Glomerular visceral epithelial cell (primary cell): ENCODE data around the gene LHFPL6.
A peak's percentile ranks its signal among the peaks of the same experiment; 100 is the strongest.

Experiments
- DNase-seq: peaks from one replicate; pipeline ENCODE4 v3.0.0-alpha.2; 2016; ENCODE audit errors: extremely low spot score

The LHFPL6 gene

DNA sequence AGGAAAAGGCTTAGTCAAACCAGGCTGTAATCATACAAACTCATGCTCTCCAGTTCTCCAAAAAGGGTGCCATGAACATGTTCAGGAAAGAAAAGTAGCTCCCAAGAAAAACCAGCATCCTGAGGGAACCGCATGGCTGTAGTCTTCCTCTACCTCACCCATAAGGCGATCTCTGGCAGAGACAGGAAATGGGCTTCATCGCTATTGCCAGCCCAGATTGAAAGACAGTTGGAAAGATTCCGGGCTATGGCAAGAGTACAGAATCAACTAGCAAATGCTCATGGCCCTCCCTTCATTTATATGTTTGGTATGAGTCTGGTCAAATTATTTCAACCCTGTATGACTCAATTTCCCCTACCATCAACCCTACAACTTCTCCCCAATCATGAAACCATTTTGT lies 140.1 kb downstream of the LHFPL6 start:
- DNase-seq: no peak

DNA sequence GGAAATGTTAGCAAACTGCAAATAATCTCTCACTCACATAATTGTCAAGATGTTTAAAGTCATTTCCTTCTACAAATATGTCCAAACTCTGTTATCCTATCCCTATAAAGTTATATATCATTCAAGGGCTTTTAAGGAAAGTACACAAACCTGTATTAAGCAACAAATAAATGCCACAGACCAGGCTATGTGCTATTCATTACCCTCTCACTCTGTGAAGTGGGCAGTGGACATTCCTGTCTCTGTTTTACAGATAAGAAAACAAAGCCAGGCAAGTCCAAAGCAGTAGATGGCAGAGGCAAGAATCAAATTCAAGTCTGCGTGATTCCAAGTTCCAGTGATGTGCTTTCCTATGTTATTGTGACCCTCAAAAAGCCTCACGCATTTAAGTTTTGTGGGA lies 140.6 kb downstream of the LHFPL6 start:
- DNase-seq: no peak

DNA sequence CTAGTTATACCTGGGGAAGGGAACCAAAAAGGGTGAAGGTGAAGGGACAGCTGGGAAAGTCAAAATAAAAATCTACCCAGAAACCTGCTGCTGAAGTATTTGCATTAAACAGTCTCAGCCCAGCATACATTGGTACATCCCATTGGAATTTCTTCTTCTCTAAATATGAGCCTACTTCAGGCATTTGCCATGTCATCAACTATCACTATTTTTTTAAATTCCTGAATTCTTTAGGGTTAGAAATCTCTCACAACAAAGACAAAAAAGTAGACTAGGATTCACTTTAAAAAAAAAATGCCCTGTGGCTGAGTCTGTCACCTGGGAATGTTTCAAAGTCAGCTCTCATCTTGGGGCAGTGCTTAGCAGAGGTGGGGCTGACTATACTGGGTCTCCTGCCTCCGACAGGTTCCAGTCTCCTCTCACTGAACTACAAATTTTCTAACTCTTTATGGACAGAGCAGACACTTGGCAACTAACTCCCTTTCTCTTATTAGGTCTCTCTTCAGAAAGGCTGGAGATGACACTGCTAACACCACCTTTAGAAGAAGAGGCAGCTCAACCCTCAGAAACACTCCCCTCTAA lies 141.2 kb downstream of the LHFPL6 start:
- no peak for DNase-seq

DNA sequence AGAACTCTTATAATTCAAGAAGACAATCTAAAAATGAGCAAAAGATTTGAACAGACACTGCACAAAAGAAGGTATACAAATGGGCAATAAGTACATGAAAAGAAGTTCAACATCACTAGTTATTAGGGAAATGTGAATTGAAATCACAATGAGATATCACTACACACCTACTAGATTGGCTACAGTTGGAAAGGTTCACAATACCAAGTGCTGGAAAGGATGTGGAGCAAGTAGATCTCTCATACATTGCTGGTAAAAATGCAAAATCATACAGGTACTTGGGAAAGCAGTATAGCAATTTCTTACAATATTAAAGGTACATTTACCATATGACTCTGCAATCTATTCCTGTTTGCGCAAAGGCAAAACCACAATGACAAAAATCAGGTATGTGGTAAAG lies 145.7 kb downstream of the LHFPL6 start:
- no peak for DNase-seq

DNA sequence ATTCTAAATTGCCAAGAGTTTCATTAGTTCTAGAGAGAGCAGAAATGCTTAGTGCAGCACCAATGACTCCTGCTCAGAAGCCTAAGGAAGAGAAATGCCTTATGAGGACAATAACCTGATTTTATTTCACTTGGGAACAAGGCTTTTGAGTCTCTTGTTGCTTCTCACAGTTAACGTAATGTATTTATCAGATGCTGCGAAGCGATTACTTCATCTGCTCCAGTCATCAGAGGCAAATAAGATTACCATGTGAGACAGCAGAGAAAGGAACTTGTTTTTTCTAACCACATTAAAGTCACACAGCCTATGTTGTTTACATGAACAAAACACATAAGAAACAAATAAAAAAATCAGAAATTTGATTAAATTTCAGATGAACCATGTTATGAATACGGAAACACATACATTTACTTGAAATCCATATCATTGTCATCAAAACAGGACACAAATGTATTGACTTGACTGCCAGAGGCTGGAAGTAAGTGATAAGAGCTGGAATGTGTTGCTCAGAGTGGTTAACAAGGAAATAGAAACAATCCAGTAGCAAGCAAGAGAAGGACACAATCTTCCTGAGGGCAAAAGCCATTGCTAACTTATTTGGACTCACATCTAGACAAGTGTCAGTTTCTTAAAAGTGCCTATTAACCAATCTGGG lies 147.3 kb downstream of the LHFPL6 start:
- no peak for DNase-seq

DNA sequence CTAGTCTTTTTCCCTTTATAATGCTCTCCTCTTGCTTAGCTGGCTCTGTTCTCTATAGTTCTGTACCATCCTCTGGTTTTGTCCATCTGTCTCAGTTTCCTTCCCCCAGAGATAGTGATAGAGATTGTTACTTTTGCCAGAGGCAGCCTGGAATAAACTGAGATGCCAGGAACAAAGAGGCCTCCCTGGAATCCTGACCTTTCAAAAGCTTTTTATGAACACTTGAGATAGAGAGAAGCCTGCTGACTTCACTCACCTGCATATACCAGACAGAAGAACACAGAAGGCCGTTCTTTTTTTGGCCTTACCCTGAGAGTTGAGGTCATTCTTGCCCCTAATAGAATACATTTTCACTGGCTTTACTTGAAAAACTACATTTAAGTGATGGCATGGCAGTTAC lies 150.2 kb downstream of the LHFPL6 start:
- no peak for DNase-seq

DNA sequence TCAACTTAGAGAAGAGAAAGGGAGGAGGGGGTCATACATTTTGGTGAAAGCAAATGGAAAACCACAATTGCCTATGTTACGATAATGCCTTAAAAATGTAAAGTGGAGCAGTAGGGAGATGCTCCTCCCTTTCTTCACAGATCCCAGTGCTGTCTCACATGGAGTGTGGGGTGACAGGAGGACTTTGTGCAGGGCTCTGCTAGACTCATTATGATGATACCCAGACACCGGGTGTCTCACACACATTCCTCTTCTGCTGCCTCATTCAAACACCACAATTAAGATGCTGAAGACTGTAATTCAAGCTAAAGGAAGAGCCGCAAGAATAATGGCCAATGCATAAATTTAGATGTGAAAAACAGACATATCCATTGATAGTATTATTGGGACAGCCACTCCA lies 150.6 kb downstream of the LHFPL6 start:
- DNase-seq: no peak

DNA sequence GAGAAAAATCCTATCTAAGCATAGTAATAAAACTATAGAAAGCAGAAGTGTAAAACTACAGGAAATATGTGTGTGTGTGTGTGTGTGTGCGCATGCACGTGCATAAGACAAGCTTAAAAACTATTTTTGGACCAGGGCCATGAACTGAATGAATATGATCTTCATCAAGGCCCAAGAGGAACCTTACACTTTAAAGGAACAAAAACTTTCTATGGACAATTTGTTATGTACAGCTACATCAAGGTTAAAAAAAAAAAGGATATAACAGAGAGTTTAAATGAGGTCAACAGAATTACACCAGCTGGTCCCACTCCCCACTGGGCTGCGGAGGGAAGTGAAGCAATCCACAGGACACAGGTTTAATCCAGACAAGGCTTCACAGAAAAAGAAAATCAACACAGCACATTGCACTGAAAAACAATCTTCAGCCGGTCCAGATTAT lies 151.1 kb downstream of the LHFPL6 start:
- no peak for DNase-seq

DNA sequence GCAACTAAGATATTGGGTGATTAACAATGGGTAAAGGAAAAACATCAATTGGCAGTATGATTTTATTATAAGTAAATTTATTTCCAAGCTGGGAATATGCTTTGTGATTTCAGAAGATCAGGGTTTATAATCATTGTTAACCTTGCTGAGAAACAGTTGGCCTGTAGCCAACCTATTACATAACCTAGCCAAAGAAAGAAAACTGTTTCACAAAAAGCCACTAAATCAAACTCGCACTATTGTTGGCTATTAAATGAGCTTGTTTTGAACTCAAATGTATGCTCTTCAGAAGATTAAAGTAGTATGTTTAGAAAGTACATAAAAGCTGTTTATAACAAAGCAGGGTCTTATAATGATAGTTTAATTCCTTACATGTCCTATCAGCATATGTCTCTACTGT lies 151.7 kb downstream of the LHFPL6 start:
- peak; percentile 3 for DNase-seq

DNA sequence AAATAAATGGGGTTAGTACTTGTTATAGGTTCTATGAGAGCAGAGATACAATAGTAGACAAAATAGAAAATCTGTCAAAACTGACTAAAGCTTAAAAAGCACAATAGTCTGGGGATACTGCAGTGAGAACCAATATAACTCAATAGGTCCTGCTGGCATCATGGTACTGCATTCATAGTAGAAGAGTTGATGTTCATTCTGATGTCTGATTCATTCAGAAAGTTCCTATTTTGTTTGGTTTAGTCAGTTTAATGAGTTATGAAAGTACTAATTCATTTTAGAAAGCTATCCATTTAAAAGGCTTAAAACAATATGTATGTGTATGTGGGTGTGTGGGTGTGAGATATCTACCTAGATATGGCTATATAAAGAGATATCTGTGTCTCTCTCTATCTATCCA lies 152.8 kb downstream of the LHFPL6 start:
- DNase-seq: no peak

DNA sequence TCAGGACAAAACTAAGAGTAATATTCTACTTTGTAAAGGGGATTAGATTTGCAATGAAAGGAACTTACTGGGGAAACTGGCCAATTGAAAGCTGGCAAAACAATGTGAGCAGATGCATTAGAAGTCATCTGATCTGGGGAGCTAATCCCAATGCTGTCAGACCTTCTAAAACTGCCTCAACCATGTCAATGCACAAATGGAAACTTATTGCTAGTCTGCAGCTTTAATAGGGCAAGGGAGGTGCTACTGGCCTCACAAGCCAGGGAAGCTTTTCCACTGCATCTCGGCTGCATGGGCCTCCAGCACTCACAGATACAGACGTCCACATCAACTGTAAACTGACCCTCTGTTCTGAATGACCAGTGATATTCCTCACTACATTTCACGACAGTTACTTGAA lies 154.2 kb downstream of the LHFPL6 start:
- DNase-seq: no peak

DNA sequence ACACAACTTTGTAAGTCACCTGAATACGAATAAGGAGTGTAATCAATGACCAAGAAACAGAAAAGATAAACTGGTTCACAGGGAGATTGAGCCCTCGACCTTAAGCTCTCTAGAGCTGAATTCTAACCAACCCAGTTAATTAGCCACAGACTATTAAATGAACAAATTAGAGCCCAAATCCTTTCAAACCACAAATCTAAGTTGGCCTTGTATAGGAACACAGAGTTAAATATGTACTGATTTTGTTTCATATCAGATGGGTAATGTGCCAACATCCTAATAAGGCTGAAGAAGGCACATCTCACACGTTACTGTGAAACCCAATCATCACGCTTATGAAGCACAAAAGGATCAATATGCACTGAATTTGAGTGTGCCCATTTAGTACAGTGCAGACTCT lies 156.1 kb downstream of the LHFPL6 start:
- DNase-seq: no peak

DNA sequence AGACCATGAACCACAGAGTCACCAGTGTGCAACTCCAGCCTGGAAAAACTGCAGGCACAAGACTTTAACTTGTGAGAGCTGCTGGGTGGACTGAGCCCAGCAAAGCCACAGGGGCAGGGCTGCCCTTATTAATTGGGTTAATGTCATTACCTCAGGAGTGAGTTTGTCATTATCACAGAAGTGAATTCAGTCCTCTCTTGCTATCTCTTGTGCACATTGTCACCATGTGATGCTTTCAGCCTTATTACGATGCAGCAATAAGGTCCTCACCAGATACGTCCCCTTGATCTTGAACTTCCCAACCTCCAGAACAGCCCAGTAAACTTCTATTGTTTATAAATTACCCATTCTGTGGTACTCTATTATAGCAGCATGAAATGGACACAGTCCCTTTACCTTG lies 158.1 kb downstream of the LHFPL6 start:
- no peak for DNase-seq

DNA sequence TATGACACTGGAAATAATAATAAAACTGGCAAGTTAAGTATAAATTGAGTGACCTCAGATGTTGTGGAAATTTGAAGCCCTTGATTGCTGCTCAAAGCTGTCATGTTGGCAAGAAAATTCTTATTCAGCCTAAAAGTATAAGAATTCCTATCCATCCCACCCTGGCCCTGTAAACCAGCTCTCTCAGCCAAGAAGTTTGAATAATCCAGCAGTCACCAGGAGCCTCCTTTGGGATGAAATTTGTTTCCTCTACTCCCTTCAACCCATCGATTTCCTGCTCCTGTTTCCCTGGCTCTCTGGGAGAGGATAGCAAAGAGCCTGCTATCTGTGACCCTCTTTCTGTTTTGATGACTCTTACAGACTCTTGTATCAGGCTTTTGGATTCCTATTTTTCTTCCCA lies 169.3 kb downstream of the LHFPL6 start:
- no peak for DNase-seq

DNA sequence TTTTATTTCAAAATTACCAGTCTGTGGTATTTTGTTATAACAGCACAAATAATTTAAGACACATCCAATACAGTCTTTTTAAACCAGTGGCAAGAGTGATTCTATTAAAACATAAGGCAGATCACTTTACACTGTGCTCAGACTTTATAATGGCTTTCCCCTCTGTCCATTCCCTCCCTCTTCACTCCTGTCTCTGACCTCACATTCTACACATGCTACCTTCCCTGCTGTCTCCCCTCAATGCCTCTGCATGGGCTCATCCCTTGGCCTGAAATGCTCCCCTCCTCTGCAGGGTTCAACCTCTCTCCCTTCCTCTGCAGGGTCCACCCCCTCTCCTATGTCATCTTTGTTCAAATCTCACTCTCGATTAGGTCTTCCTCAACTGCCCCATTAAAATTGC lies 170.8 kb downstream of the LHFPL6 start:
- no peak for DNase-seq

DNA sequence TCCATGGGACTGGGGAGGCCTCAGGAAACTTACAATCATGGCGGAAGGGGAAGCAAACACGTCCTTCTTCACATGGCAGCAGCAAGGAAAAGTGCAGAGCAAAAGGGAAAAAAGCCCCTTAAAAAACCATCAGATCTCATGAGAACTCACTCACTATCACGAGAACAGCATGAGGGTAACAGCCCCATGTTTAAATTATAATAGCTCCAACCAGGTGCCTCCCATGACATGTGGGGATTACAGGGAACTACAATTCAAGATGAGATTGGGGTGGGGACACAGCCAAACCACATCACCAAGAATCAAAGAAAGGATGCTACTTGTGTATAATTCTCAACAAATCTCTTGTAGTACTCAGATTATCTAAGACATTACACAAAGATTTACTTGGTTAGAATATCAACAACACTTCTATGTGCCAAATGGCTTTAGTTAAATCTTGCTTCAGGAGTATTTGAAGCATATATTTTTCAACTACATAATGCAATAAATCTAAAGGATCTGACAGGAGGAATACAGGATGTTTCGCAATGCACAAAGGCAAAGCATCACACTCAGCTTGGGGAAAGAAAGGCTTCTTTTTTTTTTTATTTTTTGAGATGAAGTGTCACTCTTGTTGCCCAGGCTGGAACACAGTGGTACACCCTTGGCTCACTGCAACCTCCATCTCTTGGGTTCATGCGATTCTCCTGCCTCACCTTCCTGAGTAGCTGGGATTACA lies 180.0 kb downstream of the LHFPL6 start:
- no peak for DNase-seq

DNA sequence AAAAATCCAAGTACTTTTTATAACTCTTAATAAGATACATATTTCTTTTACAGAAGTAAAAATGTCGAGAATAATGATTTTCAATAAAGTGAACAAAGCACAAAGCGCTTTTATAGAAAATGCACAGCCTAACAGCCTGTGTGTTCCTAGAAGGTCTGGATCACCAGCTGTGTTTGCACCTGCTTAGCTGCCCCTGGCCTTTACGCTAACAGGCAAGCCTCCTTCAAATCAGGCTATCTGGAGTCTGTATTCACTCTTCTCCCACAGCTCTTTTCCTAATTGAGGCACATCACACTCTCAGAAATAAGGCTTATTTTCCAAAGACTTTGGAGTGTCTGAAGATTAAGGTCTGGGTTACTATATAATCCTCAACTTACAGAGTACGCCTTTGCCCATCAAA lies 183.1 kb downstream of the LHFPL6 start:
- DNase-seq: no peak

DNA sequence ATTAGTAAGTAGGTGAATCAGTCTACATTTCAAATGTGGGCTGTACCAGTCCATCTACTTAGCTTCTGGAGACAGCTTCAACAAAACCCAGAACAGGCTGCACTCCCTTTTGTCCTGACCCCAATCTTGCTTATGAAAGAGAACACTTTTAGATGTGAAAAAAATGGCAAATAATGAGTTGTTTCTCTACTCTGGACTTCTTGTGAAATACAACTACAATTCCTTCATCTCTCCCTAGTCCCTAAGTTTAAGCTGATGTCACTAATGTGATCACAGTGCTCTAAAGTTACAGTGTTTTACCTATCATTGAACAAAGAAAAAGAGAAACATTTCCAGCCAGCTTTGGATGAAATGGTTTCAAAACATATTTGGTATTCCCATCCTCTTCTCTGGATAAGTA lies 183.9 kb downstream of the LHFPL6 start:
- no peak for DNase-seq

DNA sequence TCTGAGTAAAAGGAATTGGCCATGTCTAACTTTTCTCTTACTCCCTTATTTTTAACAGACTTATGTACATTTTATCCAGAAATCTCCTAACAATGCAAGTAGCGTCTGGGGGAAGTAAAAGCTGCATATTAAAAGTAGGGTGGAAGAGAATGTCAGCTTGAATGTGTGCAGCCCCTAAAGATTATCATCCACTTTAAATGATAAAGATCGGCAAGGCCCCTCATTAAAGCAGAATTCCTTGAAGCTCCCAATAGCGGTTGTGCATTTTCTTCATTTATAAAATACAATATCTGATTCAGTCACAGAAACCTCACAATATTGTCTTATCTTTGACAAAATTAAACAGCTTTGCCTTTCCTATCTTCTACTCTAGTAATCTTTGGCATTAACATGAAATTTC lies 184.6 kb downstream of the LHFPL6 start:
- DNase-seq: no peak

DNA sequence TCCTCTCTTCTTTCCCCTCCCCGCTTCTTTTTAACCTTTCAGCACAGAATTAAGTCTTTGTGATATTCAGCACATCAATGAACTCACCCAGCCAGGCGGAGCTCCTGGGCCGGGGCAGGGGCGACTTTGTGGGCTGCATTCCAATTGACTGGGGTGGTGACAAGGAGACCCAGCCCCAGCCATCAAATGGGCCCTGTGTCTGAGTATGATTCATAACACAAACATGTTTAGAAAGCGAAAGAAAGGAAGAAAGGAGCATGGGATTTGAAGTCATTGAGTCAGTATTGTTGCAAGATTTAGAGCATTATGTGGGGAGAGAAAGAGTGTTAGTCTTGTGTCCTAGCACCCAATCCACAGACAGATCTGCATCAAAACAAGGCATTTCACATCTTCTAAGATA lies 185.3 kb downstream of the LHFPL6 start:
- DNase-seq: peak; percentile 61

DNA sequence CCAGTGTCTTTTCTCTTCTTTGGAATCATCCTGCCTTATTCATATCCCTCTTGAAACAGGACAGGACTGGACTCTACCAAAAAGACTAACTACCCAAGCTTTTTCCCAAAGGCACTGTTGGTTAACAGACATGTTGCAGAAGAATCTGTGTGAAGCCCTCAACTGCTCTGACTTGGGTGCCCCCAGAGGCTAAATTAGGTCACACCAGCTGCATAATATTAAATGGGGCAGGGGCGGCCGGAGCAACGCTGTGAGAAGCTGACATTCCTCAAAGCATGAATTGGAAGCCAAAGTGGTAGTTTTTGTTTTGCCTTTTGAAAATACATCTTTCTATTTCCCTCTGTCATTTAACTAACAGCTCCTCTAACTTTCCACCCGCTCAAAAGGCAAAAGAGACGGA lies 185.9 kb downstream of the LHFPL6 start:
- peak; percentile 6 for DNase-seq

DNA sequence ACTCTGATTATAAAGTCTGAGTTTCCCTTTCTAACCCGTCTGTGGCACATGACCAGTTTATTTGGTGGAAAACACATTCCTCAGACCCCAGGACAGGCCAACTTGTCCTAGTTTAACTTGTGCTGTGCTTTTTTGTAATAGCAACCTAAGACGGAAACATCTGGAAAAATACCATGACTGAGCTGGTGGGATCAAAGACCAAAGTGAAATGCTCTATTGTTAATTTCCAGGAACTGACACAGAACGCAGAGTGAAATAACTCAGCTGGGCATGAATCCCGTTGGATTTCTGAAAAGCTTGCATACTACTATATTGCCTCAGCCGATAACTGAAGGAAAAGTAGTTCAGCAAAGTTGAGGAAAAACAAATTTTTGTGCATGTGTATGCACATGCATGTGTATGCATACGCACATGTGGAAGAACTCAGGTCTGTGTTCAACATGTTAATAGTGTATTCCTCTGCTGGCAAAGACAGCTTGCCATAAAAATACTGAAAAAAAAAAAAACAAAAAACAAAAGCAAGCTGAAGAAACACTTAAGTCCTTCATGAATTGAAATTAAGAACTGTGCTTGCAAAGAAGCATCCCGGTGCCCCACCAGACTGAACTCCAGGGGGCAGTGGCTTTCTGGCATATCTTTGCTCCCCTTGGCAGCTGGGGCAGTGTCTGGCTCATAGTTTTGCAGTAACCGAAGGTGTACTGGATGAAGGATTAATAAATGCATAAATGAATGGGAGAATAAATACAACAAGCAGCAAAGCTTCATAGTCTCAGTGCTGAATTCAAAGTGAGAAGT lies 187.8 kb downstream of the LHFPL6 start:
- DNase-seq: peak; percentile 26

DNA sequence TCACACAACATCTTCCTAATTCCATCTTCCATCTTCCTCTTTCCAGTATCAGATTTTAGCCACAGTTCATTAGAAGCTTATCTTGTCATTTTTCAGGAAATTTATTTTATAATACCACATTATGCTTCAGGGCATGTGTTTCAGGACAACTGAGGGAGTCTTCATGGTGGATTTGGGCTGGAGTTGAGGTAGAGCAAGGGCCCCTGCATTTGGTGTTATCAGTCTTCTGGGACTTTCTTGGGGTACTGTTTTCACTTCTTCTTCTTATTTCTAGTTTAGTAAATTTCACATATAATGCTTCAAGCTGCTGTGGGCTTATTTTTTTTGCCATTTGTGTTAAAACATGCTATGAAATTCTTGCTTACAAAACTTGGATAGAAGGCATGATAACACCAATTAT lies 188.7 kb downstream of the LHFPL6 start:
- DNase-seq: no peak
